Inferior parietal cortex (tissue), 1 donor: ENCODE measurements around the gene MAP7D1.

Source experiments
- DNase-seq: peaks from one replicate; pipeline ENCODE4 v3.0.0-alpha.2; 2016; ENCODE audit errors: extremely low spot score

MAP7D1 gene

GRCh38 chr1:36126797-36127500 lies 29.0 kb upstream of the MAP7D1 start:
- DNase-seq, result no peak

- no peak for DNase-seq
These were observed 27.6 kb upstream of the MAP7D1 start for GRCh38 chr1:36128126-36128904.

- no peak for DNase-seq
These were observed 27.1 kb upstream of the MAP7D1 start for GRCh38 chr1:36128905-36129206.

GRCh38 chr1:36132029-36132428 lies 23.9 kb upstream of the MAP7D1 start:
- no peak for DNase-seq

- no peak for DNase-seq
These were observed 22.5 kb upstream of the MAP7D1 start for GRCh38 chr1:36133484-36133883.

GRCh38 chr1:36134031-36134430 lies 21.9 kb upstream of the MAP7D1 start:
- DNase-seq, result no peak

GRCh38 chr1:36134505-36135329 lies 21.2 kb upstream of the MAP7D1 start:
- peak; percentile 65 for DNase-seq

- DNase-seq, result no peak
These were observed 20.7 kb upstream of the MAP7D1 start for GRCh38 chr1:36135330-36135667.

- no peak for DNase-seq
These were observed 20.2 kb upstream of the MAP7D1 start for GRCh38 chr1:36135796-36136195.

- no peak for DNase-seq
These were observed 19.4 kb upstream of the MAP7D1 start for GRCh38 chr1:36136535-36136934.

- no peak for DNase-seq
These were observed 18.7 kb upstream of the MAP7D1 start for GRCh38 chr1:36137226-36137625.

GRCh38 chr1:36137776-36138175 lies 18.2 kb upstream of the MAP7D1 start:
- DNase-seq, result no peak

- DNase-seq, result no peak
These were observed 16.4 kb upstream of the MAP7D1 start for GRCh38 chr1:36139521-36139920.

- DNase-seq, result no peak
These were observed 13.8 kb upstream of the MAP7D1 start for GRCh38 chr1:36142121-36142520.

GRCh38 chr1:36143424-36143823 lies 12.5 kb upstream of the MAP7D1 start:
- DNase-seq, result peak; percentile 0

GRCh38 chr1:36144413-36144812 lies 11.5 kb upstream of the MAP7D1 start:
- DNase-seq, result no peak

GRCh38 chr1:36148821-36149236 lies 7.1 kb upstream of the MAP7D1 start:
- no peak for DNase-seq

GRCh38 chr1:36149237-36149972 lies 6.6 kb upstream of the MAP7D1 start, which contains the start of gene TRAPPC3:
Gene TRAPPC3 (minus strand): TSS chr1:36149486. CDS start chr1:36149378, 108 bp downstream.
- peak; percentile 99 for DNase-seq

- no peak for DNase-seq
These were observed 6.0 kb upstream of the MAP7D1 start for GRCh38 chr1:36149973-36150295.

- DNase-seq, result peak; percentile 75
These were observed 5.4 kb upstream of the MAP7D1 start for GRCh38 chr1:36150296-36151133.
